H1 (cell line): ENCODE data around the gene MIA3. TPM values are rescaled to one million over a fixed set of nuclear protein-coding genes. Genes with fewer than 3 reads are reported as not detected.

Source experiments
- CTCF ChIA-PET: fragments of 300-600 bp; sonication (Branson Sonifier 250); formaldehyde crosslinking; loops from one replicate; lab custom pipeline; 2021; ENCODE audit not compliant: partially characterized antibody; lab: Charles Lee
- POLR2A ChIA-PET: fragments of 300-600 bp; sonication (Branson Sonifier 250); formaldehyde crosslinking; loops from one replicate; lab custom pipeline; 2021; ENCODE audit warnings: inconsistent platforms; ENCODE audit not compliant: partially characterized antibody; lab: Charles Lee
- DNase-seq, 2 experiments: peaks; one replicate each; pipeline versions ENCODE4 v3.0.0 to v3.0.0-alpha.2; 2010 to 2022; ENCODE audit warnings: low spot score in 2 of 2, low read depth in 1 of 2, mixed read lengths in 1 of 2
- FAIRE-seq: peaks from 2 replicates; lab custom pipeline; 2011; peaks lifted over from hg19 to GRCh38; lab: Jason Lieb, UNC
- H2AFZ ChIP-seq: 2 replicates; pipeline ENCODE4 v1.8.1; 2012; ENCODE audit warnings: low read length, inconsistent platforms
- H2AK5ac ChIP-seq: 2 replicates; pipeline ENCODE4 v1.6.1; 2013; ENCODE audit warnings: low read depth, low read length
- H2BK120ac ChIP-seq: replicated peaks from 2 replicates; pipeline ENCODE3; 2013; ENCODE audit warnings: low read depth, low read length, inconsistent platforms
- H2BK12ac ChIP-seq: 2 replicates; pipeline ENCODE4 v1.6.1; 2013; ENCODE audit warnings: low read depth, low read length
- H2BK15ac ChIP-seq: 2 replicates; pipeline ENCODE4 v1.6.1; 2013; ENCODE audit warnings: low read length
- H2BK20ac ChIP-seq: 2 replicates; pipeline ENCODE4 v1.6.1; 2013; ENCODE audit warnings: low read length
- H2BK5ac ChIP-seq: 2 replicates; pipeline ENCODE4 v1.6.1; 2013; ENCODE audit warnings: low read depth, low read length
- H3K14ac ChIP-seq: 2 replicates; pipeline ENCODE4 v1.6.1; 2013; ENCODE audit warnings: inconsistent platforms; ENCODE audit not compliant: insufficient read length
- H3K18ac ChIP-seq: 2 replicates; pipeline ENCODE4 v1.6.1; 2013; ENCODE audit warnings: low read length; ENCODE audit errors: extremely low read depth
- H3K23ac ChIP-seq: 2 replicates; pipeline ENCODE4 v1.6.1; 2013; ENCODE audit warnings: inconsistent platforms; ENCODE audit not compliant: insufficient read length
- H3K23me2 ChIP-seq: 2 replicates; pipeline ENCODE4 v1.6.1; 2013; ENCODE audit warnings: low read depth, low read length
- H3K27ac ChIP-seq: 2 replicates; pipeline ENCODE4 v1.6.1; 2011; ENCODE audit warnings: low read depth, low read length, inconsistent platforms
- H3K27me3 ChIP-seq, 4 experiments: replicated peaks in 1 of 4; 1 replicate in 1 of 4; 2 replicates in 3 of 4; pipeline versions ENCODE4 v1.6.1 to v1.8.1; 2011 to 2013; ENCODE audit warnings: low read length in 3 of 4, mild to moderate bottlenecking in 3 of 4, inconsistent platforms in 2 of 4, mixed read lengths in 2 of 4, moderate library complexity in 1 of 4; ENCODE audit not compliant: control insufficient read depth in 3 of 4, insufficient read depth in 3 of 4; ENCODE audit errors: extremely low read depth in 1 of 4
- H3K36me3 ChIP-seq, 4 experiments: 2 replicates each; pipeline versions ENCODE4 v1.6.1 to v1.8.1; 2011 to 2013; ENCODE audit warnings: mild to moderate bottlenecking in 4 of 4, low read length in 3 of 4, moderate library complexity in 2 of 4, control low read depth in 1 of 4, inconsistent platforms in 1 of 4; ENCODE audit not compliant: insufficient read depth in 4 of 4, control insufficient read depth in 2 of 4
- H3K4ac ChIP-seq: replicated peaks from 2 replicates; pipeline ENCODE3; 2013; ENCODE audit warnings: low read length, low read depth, mixed read lengths, inconsistent platforms; ENCODE audit not compliant: insufficient read length
- H3K4me1 ChIP-seq, 4 experiments: replicated peaks in 1 of 4; 1 replicate in 1 of 4; 2 replicates in 3 of 4; pipeline versions ENCODE4 v1.6.1 to v1.8.1; 2011 to 2013; ENCODE audit warnings: low read length in 3 of 4, inconsistent platforms in 2 of 4, mixed read lengths in 1 of 4; ENCODE audit not compliant: insufficient read depth in 4 of 4, control insufficient read depth in 3 of 4
- H3K4me2 ChIP-seq, 2 experiments: 2 replicates each; pipeline versions ENCODE4 v1.6.1 to v1.8.1; 2011 to 2013; ENCODE audit warnings: low read depth in 2 of 2, low read length in 2 of 2, control low read depth in 1 of 2, inconsistent platforms in 1 of 2, mild to moderate bottlenecking in 1 of 2; ENCODE audit not compliant: insufficient read depth in 1 of 2
- H3K4me3 ChIP-seq, 4 experiments: fragments of 200-600, 300-600 bp in 1 of 4; sonication (generic), shearing (Covaris generic), sonication (Bioruptor Twin) in 1 of 4; 2 replicates each; pipeline versions ENCODE4 v1.5.1 to v1.8.1; 2011 to 2016; ENCODE audit warnings: low read length in 4 of 4, low read depth in 3 of 4, control low read depth in 2 of 4, inconsistent platforms in 2 of 4, mild to moderate bottlenecking in 2 of 4, mixed read lengths in 1 of 4, moderate library complexity in 1 of 4; ENCODE audit not compliant: insufficient read depth in 2 of 4; ENCODE audit errors: extremely low read depth in 1 of 4
- H3K56ac ChIP-seq: replicated peaks from 2 replicates; pipeline ENCODE3; 2013; ENCODE audit warnings: low read depth, mild to moderate bottlenecking, mixed read lengths, low read length, inconsistent platforms; ENCODE audit not compliant: insufficient read length
- H3K79me1 ChIP-seq: 2 replicates; pipeline ENCODE4 v1.6.1; 2013; ENCODE audit warnings: low read depth, low read length, control low read depth
- H3K79me2 ChIP-seq, 2 experiments: 2 replicates each; pipeline versions ENCODE4 v1.6.1 to v1.8.1; 2012 to 2013; ENCODE audit warnings: low read length in 2 of 2, mild to moderate bottlenecking in 2 of 2, inconsistent platforms in 1 of 2; ENCODE audit not compliant: insufficient read depth in 2 of 2, control insufficient read depth in 1 of 2
- H3K9ac ChIP-seq, 4 experiments: replicated peaks in 1 of 4; 1 replicate in 1 of 4; 2 replicates in 3 of 4; pipeline versions ENCODE4 v1.6.1 to v1.8.1; 2011 to 2013; ENCODE audit warnings: low read depth in 3 of 4, low read length in 3 of 4, control low read depth in 2 of 4, mild to moderate bottlenecking in 2 of 4, moderate library complexity in 2 of 4, inconsistent platforms in 1 of 4; ENCODE audit errors: extremely low read depth in 1 of 4
- H3K9me3 ChIP-seq, 2 experiments: 2 replicates each; pipeline versions ENCODE4 v1.6.1 to v1.8.1; 2012 to 2013; ENCODE audit warnings: mild to moderate bottlenecking in 2 of 2, moderate library complexity in 2 of 2, control low read depth in 1 of 2, inconsistent platforms in 1 of 2, low read depth in 1 of 2, low read length in 1 of 2, mixed read lengths in 1 of 2; ENCODE audit not compliant: insufficient read depth in 2 of 2
- H4K20me1 ChIP-seq, 2 experiments: replicated peaks in 1 of 2; 2 replicates each; pipeline versions ENCODE3 to v1.8.1; 2011 to 2013; ENCODE audit warnings: inconsistent platforms in 2 of 2, low read length in 2 of 2, mild to moderate bottlenecking in 1 of 2; ENCODE audit not compliant: insufficient read depth in 2 of 2, control insufficient read depth in 1 of 2
- H4K5ac ChIP-seq: 2 replicates; pipeline ENCODE4 v1.6.1; 2013; ENCODE audit warnings: low read length, low read depth, mixed read lengths, inconsistent platforms; ENCODE audit not compliant: insufficient read length
- H4K8ac ChIP-seq: 2 replicates; pipeline ENCODE4 v1.8.0; 2013; ENCODE audit warnings: mild to moderate bottlenecking, moderate library complexity, low read length, inconsistent platforms; ENCODE audit not compliant: insufficient read depth; ENCODE audit errors: extremely low read depth
- H4K91ac ChIP-seq: replicated peaks from 2 replicates; pipeline ENCODE3; 2013; ENCODE audit warnings: low read length, mixed read lengths, inconsistent platforms; ENCODE audit not compliant: insufficient read length
- SIN3A ChIP-seq, 2 experiments: IDR thresholded peaks in 1 of 2; conservative IDR thresholded peaks in 1 of 2; 2 replicates each; pipeline ENCODE4 v1.6.1; 2011 to 2012; ENCODE audit warnings: low read length in 2 of 2, improper control_type of control experiment in 1 of 2, low read depth in 1 of 2, mild to moderate bottlenecking in 1 of 2
- TAF7 ChIP-seq: optimal IDR thresholded peaks from 2 replicates; pipeline ENCODE3; 2011; ENCODE audit warnings: low read depth, mild to moderate bottlenecking, inconsistent platforms, low read length, moderate library complexity, borderline replicate concordance
- WGBS, 2 experiments: shearing (Covaris generic) in 1 of 2; methylation state at CpG; one replicate each; pipeline versions ENCODE4 v1.1.6 to v1.1.7; 2013 to 2015; ENCODE audit warnings: low lambda C conversion rate in 2 of 2, mixed read lengths in 2 of 2, inconsistent platforms in 1 of 2, low coverage in 1 of 2, missing lambda C conversion rate in 1 of 2; ENCODE audit not compliant: insufficient replicate concordance in 2 of 2, insufficient coverage in 1 of 2, insufficient read length in 1 of 2; ENCODE audit errors: extremely low coverage in 1 of 2, missing lambda C conversion rate in 1 of 2; 5-methylcytosine and 5-hydroxymethylcytosine counted together
- polyA plus RNA-seq, 7 experiments: library from polyadenylated mRNA; depleted of rRNA in 3 of 7; stranded (reverse) in 5 of 7; unstranded in 2 of 7; fragments of >200 nt in 5 of 7; fragments of 200-250 nt in 2 of 7; gene quantifications; 1 replicate in 5 of 7; 2 replicates in 1 of 7; 4 replicates in 1 of 7; pipeline versions ENCODE4 v1.2.1 to v1.2.3, GENCODE V29; 2011 to 2013; ENCODE audit warnings: missing spikeins in 2 of 7, mixed read lengths in 2 of 7
- total RNA-seq: library from RNA; stranded (reverse); fragmentation: NEBNext Ultra II Directional; extraction: Animal tissue kit (Norgen Biotek cat#: 25700); gene quantifications from 2 replicates; pipeline ENCODE4 v1.2.1, GENCODE V29; 2021

MIA3 gene
- total and polyA plus RNA-seq, 2 of the 8 experiments (the other 6 are each of a cell fraction or from before 2014, with no cell fraction given): 69.0 to 105 TPM

- no peak overlapping the region for H4K8ac ChIP-seq
- no peak for TF ChIP-seq SIN3A (conservative IDR thresholded peaks at IDR 0.05 in 1 of 2, IDR thresholded peaks at IDR 0.05 in 1 of 2; ENCODE audit: low read depth in 1 of 2, low read length in 2 of 2)
- TF ChIP-seq TAF7: no peak
- H2BK120ac ChIP-seq: no peak overlapping the region
- H2AFZ ChIP-seq: no peak overlapping the region
- no peak overlapping the region for H3K14ac ChIP-seq
- no peaks in the 10 kb centered on the region for H3K9me3 ChIP-seq
- no peak overlapping the region for H3K4me2 ChIP-seq
- WGBS, 2 experiments: 87% methylated on average over 2 of the region's 2 CpGs; no CpG with 5 or more reads in 1 of the 2 experiments
- H4K91ac ChIP-seq: no peak overlapping the region
- no peak overlapping the region for H3K27ac ChIP-seq
- CTCF ChIA-PET: no interaction called here
- no peak overlapping the region for H2BK15ac ChIP-seq
- H3K23ac ChIP-seq: no peak overlapping the region
- H3K56ac ChIP-seq: no peak overlapping the region
- no peak overlapping the region for H3K4ac ChIP-seq
- H3K79me2 ChIP-seq: peaks cover 0 to 9% of the 10 kb centered on the region in 2 experiments; a peak in 2 of 4 replicates
- H3K4me3 ChIP-seq: no peak overlapping the region
- no peak overlapping the region for H2AK5ac ChIP-seq
- no peak overlapping the region for H3K9ac ChIP-seq
- POLR2A ChIA-PET: no interaction called here
- H2BK5ac ChIP-seq: no peak overlapping the region
- H3K27me3 ChIP-seq: no peaks in the 10 kb centered on the region
- H3K23me2 ChIP-seq: peaks cover 3% of the 10 kb centered on the region
- no peak overlapping the region for H4K5ac ChIP-seq
- no peaks in the 10 kb centered on the region for H4K20me1 ChIP-seq
- no peak for DNase-seq
- H3K79me1 ChIP-seq: peaks cover under 1% of the 10 kb centered on the region; the same call in 1 of the 2 replicates
- H2BK20ac ChIP-seq: no peak overlapping the region
- no peak for FAIRE-seq
- peaks cover 0 to 29% (median 11%) of the 10 kb centered on the region in 4 experiments; a peak in 5 of 8 replicates for H3K36me3 ChIP-seq
- no peaks in the 10 kb centered on the region for H3K4me1 ChIP-seq
- no peak overlapping the region for H3K18ac ChIP-seq
- H2BK12ac ChIP-seq: no peak overlapping the region
Observed at GRCh38 chr1:222716393-222716792, 98.5 kb downstream of the MIA3 start.

Other genes with a start within 250 kb of the MIA3 start
- not detected in 2 replicates for gene HHIPL2, start 70.0 kb upstream of the MIA3 start, total RNA-seq
- gene HHIPL2, start 70.0 kb upstream of the MIA3 start, polyA plus RNA-seq (2011; rRNA removed): 0.08 TPM in 2 replicates
- 15.9 and 16.7 TPM in 2 replicates for gene TAF1A, start 28.2 kb upstream of the MIA3 start, total RNA-seq
- gene TAF1A, start 28.2 kb upstream of the MIA3 start, polyA plus RNA-seq (2011; rRNA removed): 2.1 and 3.3 TPM in 2 replicates
- gene AIDA, start 94.4 kb downstream of the MIA3 start, total RNA-seq: 101 and 103 TPM in 2 replicates
- gene AIDA, start 94.4 kb downstream of the MIA3 start, polyA plus RNA-seq (2011; rRNA removed): 28.1 and 52.5 TPM in 2 replicates
- gene BROX, start 94.5 kb downstream of the MIA3 start, total RNA-seq: 26.7 and 28.5 TPM in 2 replicates
- gene BROX, start 94.5 kb downstream of the MIA3 start, polyA plus RNA-seq (2011; rRNA removed): 2.3 and 3.8 TPM in 2 replicates
- not detected in 2 replicates for gene FAM177B, start 119.1 kb downstream of the MIA3 start, total RNA-seq
- gene FAM177B, start 119.1 kb downstream of the MIA3 start, polyA plus RNA-seq (2011; rRNA removed): 0.06 and 0.11 TPM in 2 replicates
- 4.1 and 4.3 TPM in 2 replicates for gene DISP1, start 196.9 kb downstream of the MIA3 start, total RNA-seq
- 4.2 and 6.1 TPM in 2 replicates for gene DISP1, start 196.9 kb downstream of the MIA3 start, polyA plus RNA-seq (2011; rRNA removed)